GM12891 (cell line): ENCODE data around the gene PMFBP1.

Source experiments
- DNase-seq: peaks from one replicate; pipeline ENCODE4 v3.0.0; 2011; ENCODE audit warnings: low spot score; ENCODE audit not compliant: insufficient read length
- FAIRE-seq: peaks from 2 replicates; lab custom pipeline; 2011; peaks lifted over from hg19 to GRCh38; lab: Jason Lieb, UNC
- PAX5 ChIP-seq: IDR thresholded peaks from 2 replicates; pipeline ENCODE4 v1.6.1; 2011; ENCODE audit warnings: low read length, moderate library complexity, mild to moderate bottlenecking; ENCODE audit not compliant: insufficient read depth, severe bottlenecking
- POLR2A ChIP-seq: IDR thresholded peaks from 2 replicates; pipeline ENCODE4 v1.6.1; 2011; ENCODE audit warnings: low read depth, low read length, control low read depth
- POLR2AphosphoS5 ChIP-seq: IDR thresholded peaks from 2 replicates; pipeline ENCODE4 v1.6.1; 2011; ENCODE audit warnings: low read depth, low read length, control low read depth
- POU2F2 ChIP-seq: IDR thresholded peaks from 2 replicates; pipeline ENCODE4 v1.6.1; 2011; ENCODE audit warnings: low read depth, mild to moderate bottlenecking, control low read depth, low read length, moderate library complexity
- SPI1 ChIP-seq: IDR thresholded peaks from 2 replicates; pipeline ENCODE4 v1.6.1; 2011; ENCODE audit warnings: low read depth, low read length, control low read depth
- TAF1 ChIP-seq: IDR thresholded peaks from 2 replicates; pipeline ENCODE4 v1.6.1; 2011; ENCODE audit warnings: low read depth, low read length, control low read depth

Gene PMFBP1

DNA sequence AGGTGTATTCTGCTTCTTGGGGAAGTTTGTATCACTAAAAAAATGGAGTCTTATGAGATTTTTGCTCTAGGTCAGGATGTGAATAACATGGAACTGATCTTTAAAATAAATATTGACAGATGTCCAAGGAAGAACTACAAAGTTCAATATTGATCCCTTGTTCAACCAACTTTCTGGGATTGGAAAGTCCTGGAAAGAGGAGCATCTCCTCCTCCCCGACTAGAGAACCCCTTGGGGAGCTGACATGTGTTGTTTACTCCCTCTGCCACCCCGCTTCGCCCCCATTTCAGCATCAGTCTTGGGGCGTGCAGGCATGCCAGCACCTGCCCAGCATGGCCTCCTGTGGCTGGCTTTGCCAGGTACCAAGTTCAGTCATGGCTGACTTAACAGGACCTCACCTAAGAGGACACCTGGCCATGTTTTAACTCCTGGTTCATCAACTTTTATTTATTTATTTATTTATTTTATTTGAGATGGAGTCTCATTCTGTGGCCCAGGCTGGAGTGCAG, 33.8 kb downstream of the PMFBP1 start:
- DNase-seq (no peak), FAIRE-seq (no peak)
- no peak for TF ChIP-seq POLR2AphosphoS5
- TF ChIP-seq PAX5: no peak
- TF ChIP-seq POU2F2: no peak
- TF ChIP-seq POLR2A: no peak
- TF ChIP-seq TAF1: no peak
- TF ChIP-seq SPI1: no peak

- no peak for TF ChIP-seq PAX5
- no peak for TF ChIP-seq POLR2A
- TF ChIP-seq TAF1: no peak
- TF ChIP-seq POLR2AphosphoS5: no peak
- TF ChIP-seq SPI1: no peak
- no peak for TF ChIP-seq POU2F2
- FAIRE-seq (no peak), DNase-seq (no peak)
Measured at GRCh38 chr16:72137380-72138063, 34.4 kb downstream of the PMFBP1 start.

DNA sequence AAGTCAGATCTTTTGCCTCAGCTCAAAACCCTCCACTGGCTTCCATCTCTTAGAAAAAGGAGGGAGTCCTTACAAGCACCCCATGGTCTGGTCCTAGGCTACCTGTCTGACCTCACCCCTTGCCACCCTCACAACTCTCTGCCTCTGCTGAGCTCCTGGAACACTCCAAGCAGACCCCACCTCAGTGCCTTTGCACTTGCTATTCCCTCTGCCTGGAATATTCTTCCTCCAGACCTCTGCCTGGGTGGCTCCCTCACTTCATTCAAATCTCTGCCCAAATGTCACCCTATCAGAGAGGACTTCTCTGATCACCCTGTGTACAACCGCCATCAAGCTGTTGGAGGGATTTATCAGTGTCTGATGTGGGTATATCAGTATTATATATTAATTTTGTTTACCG, 37.4 kb downstream of the PMFBP1 start:
- TF ChIP-seq POLR2AphosphoS5: no peak
- no peak for TF ChIP-seq TAF1
- TF ChIP-seq POU2F2: no peak
- TF ChIP-seq POLR2A: no peak
- no peak for TF ChIP-seq SPI1
- no peak for TF ChIP-seq PAX5
- DNase-seq (no peak), FAIRE-seq (no peak)

- FAIRE-seq: no peak
- TF ChIP-seq TAF1 (no peak), SPI1 (no peak), PAX5 (no peak), POLR2AphosphoS5 (no peak), POLR2A (no peak), POU2F2 (no peak)
- no peak for DNase-seq
Measured at GRCh38 chr16:72132726-72133125, 39.2 kb downstream of the PMFBP1 start.

- TF ChIP-seq SPI1 (no peak), TAF1 (no peak), POLR2AphosphoS5 (no peak), POU2F2 (no peak), POLR2A (no peak), PAX5 (no peak)
- DNase-seq (no peak), FAIRE-seq (no peak)
Measured at GRCh38 chr16:72131036-72131435, 40.9 kb downstream of the PMFBP1 start.

- no peak for DNase-seq
- FAIRE-seq: no peak
- TF ChIP-seq POLR2A (no peak), POU2F2 (no peak), TAF1 (no peak), PAX5 (no peak), SPI1 (no peak), POLR2AphosphoS5 (no peak)
Measured at GRCh38 chr16:72129976-72130656, 41.8 kb downstream of the PMFBP1 start.

- FAIRE-seq: no peak
- DNase-seq: no peak
Measured at GRCh38 chr16:72128701-72129100, 43.3 kb downstream of the PMFBP1 start.

DNA sequence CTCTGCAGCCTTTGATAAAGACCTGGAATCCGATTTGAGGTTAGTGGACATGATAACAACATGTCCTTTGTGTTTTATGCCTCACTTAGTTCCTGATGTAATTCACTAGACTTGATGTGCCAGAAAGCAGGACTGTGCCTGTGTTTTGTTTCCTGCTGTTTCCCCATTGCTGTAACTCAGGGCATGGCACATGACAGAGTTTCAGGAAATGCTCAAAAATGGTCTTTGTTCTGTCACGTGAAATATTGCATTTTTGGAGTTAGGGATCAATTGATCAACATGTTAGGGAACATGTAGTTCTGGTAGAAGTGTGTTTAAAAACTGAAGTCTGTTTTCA, 45.6 kb downstream of the PMFBP1 start:
- no peak for TF ChIP-seq SPI1
- no peak for TF ChIP-seq PAX5
- no peak for TF ChIP-seq POLR2A
- TF ChIP-seq POLR2AphosphoS5: no peak
- TF ChIP-seq POU2F2: no peak
- TF ChIP-seq TAF1: no peak
- DNase-seq: no peak
- no peak for FAIRE-seq

More at GRCh38 chr16:72128701-72129100, 43.3 kb downstream of the PMFBP1 start:
- TF ChIP-seq TAF1 (no peak), POLR2AphosphoS5 (no peak), POU2F2 (no peak), POLR2A (no peak), SPI1 (no peak), PAX5 (no peak)

- FAIRE-seq: no peak
- TF ChIP-seq POLR2A (no peak), POU2F2 (no peak), SPI1 (peak; percentile 58), TAF1 (no peak)
- no peak for DNase-seq
Measured at GRCh38 chr16:72125635-72126428, 46.1 kb downstream of the PMFBP1 start.
